HCT116 (cell line): ENCODE results near the gene ADD1. TPM values are rescaled to one million over a fixed set of nuclear protein-coding genes. Genes with fewer than 3 reads are reported as not detected.

Source experiments
- ATAC-seq: fragments of 200-7000 bp; cut with Tn5 transposase; 2 replicates; pipeline ENCODE4 v1.9.1; 2020; ENCODE audit warnings: mild to moderate bottlenecking, moderate library complexity
- BruUV-seq: library from RNA; stranded (reverse); fragments of 400-500 nt; replicated peaks from 2 replicates; lab custom pipeline; 2021; lab: Mats Ljungman, UMichigan
- CTCF ChIA-PET: fragments of 300-600 bp; sonication (Branson Sonifier 250); formaldehyde crosslinking; loops from one replicate; lab custom pipeline; 2021; ENCODE audit warnings: antibody characterized with exemption; lab: Charles Lee
- POLR2A ChIA-PET: fragments of 300-600, 350-600 bp; sonication (Branson Sonifier 250); formaldehyde crosslinking; loops from one replicate; lab custom pipeline; 2021; ENCODE audit warnings: antibody characterized with exemption; lab: Charles Lee
- RAD21 ChIA-PET, 2 experiments: fragments of 300-600 bp; sonication (Branson Sonifier 250); formaldehyde crosslinking; loops; one replicate each; lab custom pipeline; 2023; ENCODE audit warnings: low total read pairs in 2 of 2; ENCODE audit not compliant: uncharacterized antibody in 2 of 2, unreplicated experiment in 2 of 2, low non-redundant PET in 1 of 2; lab: Charles Lee
- DNase-seq: peaks from one replicate; pipeline ENCODE4 v3.0.0-alpha.2; 2010; ENCODE audit warnings: low read depth, low spot score
- H2AFZ ChIP-seq: fragments of 200-600 bp; shearing (Covaris generic), sonication (generic); 2 replicates; pipeline ENCODE4 v1.6.1; 2017; ENCODE audit warnings: low read depth, mixed run types, mixed read lengths, antibody characterized with exemption, low read length; ENCODE audit not compliant: poor library complexity, severe bottlenecking
- H3K27ac ChIP-seq: 2 replicates; pipeline ENCODE4 v1.5.1; 2012; ENCODE audit warnings: low read depth, low read length
- H3K27me3 ChIP-seq: fragments of 200-600 bp; sonication (generic); 2 replicates; pipeline ENCODE4 v1.6.1; 2016; ENCODE audit warnings: mixed run types, low read length, mixed read lengths; ENCODE audit not compliant: insufficient read depth
- H3K36me3 ChIP-seq, 2 experiments: fragments of 200-500 bp in 1 of 2; fragments of 200-600 bp in 1 of 2; sonication (Bioruptor generic) in 1 of 2; sonication (generic) in 1 of 2; 2 replicates each; pipeline versions ENCODE4 v1.5.1 to v1.6.1; 2014 to 2016; ENCODE audit warnings: low read length in 2 of 2, inconsistent platforms in 1 of 2, mixed read lengths in 1 of 2, mixed run types in 1 of 2; ENCODE audit not compliant: insufficient read depth in 2 of 2, control insufficient read depth in 1 of 2
- H3K4me1 ChIP-seq, 2 experiments: fragments of 200-600 bp in 1 of 2; sonication (generic) in 1 of 2; 2 replicates each; pipeline versions ENCODE4 v1.5.1 to v1.6.1; 2012 to 2017; ENCODE audit warnings: low read length in 2 of 2, inconsistent platforms in 1 of 2, mild to moderate bottlenecking in 1 of 2, mixed read lengths in 1 of 2, mixed run types in 1 of 2, moderate library complexity in 1 of 2; ENCODE audit not compliant: insufficient read depth in 2 of 2, control insufficient read depth in 1 of 2
- H3K4me2 ChIP-seq: fragments of 200-600 bp; sonication (generic); 2 replicates; pipeline ENCODE4 v1.6.1; 2017; ENCODE audit warnings: mixed run types, low read length, mixed read lengths
- H3K4me3 ChIP-seq, 2 experiments: fragments of 200-600 bp in 1 of 2; sonication (generic) in 1 of 2; replicated peaks in 1 of 2; 2 replicates each; pipeline ENCODE4 v1.5.1; 2011 to 2016; ENCODE audit warnings: low read length in 2 of 2, control low read depth in 1 of 2, low read depth in 1 of 2, mild to moderate bottlenecking in 1 of 2, mixed read lengths in 1 of 2, mixed run types in 1 of 2
- H3K79me2 ChIP-seq: fragments of 200-600 bp; sonication (generic); 2 replicates; pipeline ENCODE4 v1.6.1; 2017; ENCODE audit warnings: mild to moderate bottlenecking, mixed run types, low read length, moderate library complexity, mixed read lengths; ENCODE audit not compliant: insufficient read depth
- H3K9ac ChIP-seq: fragments of 200-600 bp; sonication (generic); 2 replicates; pipeline ENCODE4 v1.6.1; 2016; ENCODE audit warnings: low read length, mixed read lengths
- H3K9me2 ChIP-seq: fragments of 200-600 bp; sonication (generic), shearing (Covaris generic); 2 replicates; pipeline ENCODE4 v1.6.1; 2017; ENCODE audit warnings: mixed run types, mild to moderate bottlenecking, moderate library complexity; ENCODE audit not compliant: insufficient read depth
- H3K9me3 ChIP-seq, 2 experiments: fragments of 200-500 bp in 1 of 2; fragments of 200-600 bp in 1 of 2; sonication (Bioruptor generic) in 1 of 2; sonication (generic) in 1 of 2; 2 replicates each; pipeline ENCODE4 v1.6.1; 2014 to 2017; ENCODE audit warnings: low read length in 2 of 2, mixed read lengths in 2 of 2, inconsistent platforms in 1 of 2, low read depth in 1 of 2, mild to moderate bottlenecking in 1 of 2, mixed run types in 1 of 2, moderate library complexity in 1 of 2; ENCODE audit not compliant: control insufficient read depth in 1 of 2, insufficient read depth in 1 of 2
- H4K20me1 ChIP-seq: fragments of 200-600 bp; sonication (generic), shearing (Covaris generic); 2 replicates; pipeline ENCODE4 v1.6.1; 2017; ENCODE audit warnings: mixed run types, mild to moderate bottlenecking, moderate library complexity; ENCODE audit not compliant: insufficient read depth
- CBX3 ChIP-seq: IDR thresholded peaks from 2 replicates; pipeline ENCODE4 v1.6.1; 2012; ENCODE audit warnings: low read depth
- JUND ChIP-seq: IDR thresholded peaks from 2 replicates; pipeline ENCODE4 v1.6.1; 2012
- YY1 ChIP-seq: IDR thresholded peaks from 2 replicates; pipeline ENCODE4 v1.6.1; 2011; ENCODE audit warnings: low read length, low read depth, moderate library complexity, mild to moderate bottlenecking; ENCODE audit not compliant: insufficient replicate concordance; ENCODE audit errors: extremely low read depth
- intact Hi-C: fragments of 100-400 bp; cut with micrococcal nuclease; formaldehyde crosslinking; loops from 2 replicates; pipeline ENCODE4 v1.10.0; 2022
- total RNA-seq: library from RNA; stranded (reverse); gene quantifications from one replicate; pipeline ENCODE4 v1.2.1, GENCODE V29; 2021; ENCODE audit not compliant: unreplicated experiment
- TF ChIP-seq, protein P1 (sequence below), 3 experiments: fragments of 200-600 bp in 1 of 3; sonication (generic) in 1 of 3; IDR thresholded peaks in 2 of 3; conservative IDR thresholded peaks in 1 of 3; 2 replicates each; pipeline ENCODE4 v1.5.1; 2012 to 2017; ENCODE audit warnings: low read depth in 2 of 3, low read length in 2 of 3, antibody characterized with exemption in 1 of 3, borderline replicate concordance in 1 of 3, control low read depth in 1 of 3, mild to moderate bottlenecking in 1 of 3, mixed read lengths in 1 of 3, mixed run types in 1 of 3, moderate library complexity in 1 of 3; ENCODE audit not compliant: insufficient read depth in 1 of 3

The ADD1 gene
- total RNA-seq, 1 experiment from 2014 or later = 139 TPM

DNA sequence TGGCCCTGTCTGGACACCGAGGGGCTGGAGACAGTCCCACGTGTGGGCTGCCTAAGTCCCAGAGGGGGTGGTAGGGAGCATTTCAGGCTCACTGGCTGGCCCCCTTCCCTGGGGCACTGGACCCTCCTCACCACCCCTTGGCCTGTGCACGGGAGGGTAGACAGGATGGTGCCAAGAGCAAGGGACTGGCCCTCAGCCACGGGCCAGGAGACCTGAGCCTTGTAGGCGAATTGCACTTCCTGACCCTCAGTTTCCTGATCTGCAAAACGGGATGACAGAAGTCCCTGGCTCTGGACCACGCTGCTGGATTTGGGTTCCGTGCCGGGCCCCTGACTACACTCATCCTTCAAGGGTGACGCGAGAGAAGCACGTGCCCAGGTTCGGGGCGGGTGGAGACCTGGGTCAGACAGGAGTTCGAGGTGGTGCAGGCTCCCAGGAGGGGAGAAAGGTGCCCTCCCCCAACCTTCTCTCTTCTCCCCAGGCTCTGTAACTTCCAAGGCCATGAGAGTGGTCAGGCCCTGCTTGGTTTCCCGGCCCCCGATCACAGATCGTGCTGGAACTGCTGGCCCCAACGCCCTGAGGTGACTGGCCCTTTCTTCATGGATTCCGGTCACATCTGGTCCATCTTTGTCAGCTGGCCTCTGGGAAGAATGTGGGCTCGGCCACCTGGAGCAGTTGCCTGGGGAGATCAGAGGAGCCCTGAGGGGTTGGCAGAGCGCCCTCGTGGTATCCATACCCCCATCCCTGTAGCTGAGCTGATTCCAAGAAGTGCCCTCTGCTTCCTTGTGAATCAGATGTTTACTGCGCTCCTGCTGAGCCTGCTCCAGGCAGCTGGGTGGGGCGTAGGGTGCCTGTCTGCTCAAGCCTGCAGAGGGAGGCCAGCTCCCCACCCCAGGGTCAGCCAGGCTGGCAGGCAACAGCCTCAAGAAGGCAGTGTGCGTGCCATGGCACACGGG is 47.5 kb upstream of the ADD1 start:
- DNase-seq (no peak), ATAC-seq (peak; percentile 18)
- Histone ChIP-seq H3K9me2 (no peaks in the 10 kb centered on the region), H3K4me2 (peak overlapping the region; percentile 51), H3K9me3 (no peaks in the 10 kb centered on the region), H3K9ac (0 out of 2 replicates have a peak overlapping the region, but pooled peaks have one; percentile 17), H3K27me3 (no peaks in the 10 kb centered on the region), H3K4me3 (no peak overlapping the region), H3K79me2 (no peaks in the 10 kb centered on the region), H3K27ac (peak overlapping the region; percentile 48; the same call in 1 of the 2 replicates), H3K4me1 (peaks cover 48 to 75% of the 10 kb centered on the region in 2 experiments), H3K36me3 (no peaks in the 10 kb centered on the region), H4K20me1 (no peaks in the 10 kb centered on the region), H2AFZ (no peak overlapping the region)
- ChIA-PET CTCF (no interaction called here), POLR2A (no interaction called here), RAD21 (no interaction called here)
- intact Hi-C loops = no loop called here
- TF ChIP-seq JUND (no peak), YY1 (no peak), CBX3 (no peak)
- TF ChIP-seq, protein P1, sequence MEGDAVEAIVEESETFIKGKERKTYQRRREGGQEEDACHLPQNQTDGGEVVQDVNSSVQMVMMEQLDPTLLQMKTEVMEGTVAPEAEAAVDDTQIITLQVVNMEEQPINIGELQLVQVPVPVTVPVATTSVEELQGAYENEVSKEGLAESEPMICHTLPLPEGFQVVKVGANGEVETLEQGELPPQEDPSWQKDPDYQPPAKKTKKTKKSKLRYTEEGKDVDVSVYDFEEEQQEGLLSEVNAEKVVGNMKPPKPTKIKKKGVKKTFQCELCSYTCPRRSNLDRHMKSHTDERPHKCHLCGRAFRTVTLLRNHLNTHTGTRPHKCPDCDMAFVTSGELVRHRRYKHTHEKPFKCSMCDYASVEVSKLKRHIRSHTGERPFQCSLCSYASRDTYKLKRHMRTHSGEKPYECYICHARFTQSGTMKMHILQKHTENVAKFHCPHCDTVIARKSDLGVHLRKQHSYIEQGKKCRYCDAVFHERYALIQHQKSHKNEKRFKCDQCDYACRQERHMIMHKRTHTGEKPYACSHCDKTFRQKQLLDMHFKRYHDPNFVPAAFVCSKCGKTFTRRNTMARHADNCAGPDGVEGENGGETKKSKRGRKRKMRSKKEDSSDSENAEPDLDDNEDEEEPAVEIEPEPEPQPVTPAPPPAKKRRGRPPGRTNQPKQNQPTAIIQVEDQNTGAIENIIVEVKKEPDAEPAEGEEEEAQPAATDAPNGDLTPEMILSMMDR (IDR thresholded peaks at IDR 0.05 in 2 of 3, conservative IDR thresholded peaks at IDR 0.05 in 1 of 3; ENCODE audit: borderline replicate concordance in 1 of 3, insufficient read depth in 1 of 3, low read depth in 2 of 3, low read length in 2 of 3) = no peak
- no TSS peak for BruUV-seq
